SU-DHL-6 (cell line): Measurements from ENCODE around the gene RNF8.
"Not testable (repeated sequence)": the region's sequence is repeated elsewhere in the genome, so short reads cannot be mapped to it uniquely, and the experiment has no call there.

ENCODE experiments used
- H2AFZ ChIP-seq: fragments of 200-600 bp; sonication (generic); 2 replicates; pipeline ENCODE4 v1.6.1; 2014; ENCODE audit warnings: low read depth, mild to moderate bottlenecking, moderate library complexity, mixed read lengths, antibody characterized with exemption, low read length; ENCODE audit not compliant: severe bottlenecking
- H3F3A ChIP-seq: fragments of 200-600 bp; shearing (Covaris generic); 2 replicates; pipeline ENCODE4 v1.6.0; 2016; ENCODE audit warnings: antibody characterized with exemption, mild to moderate bottlenecking; ENCODE audit not compliant: insufficient read depth
- H3K27ac ChIP-seq: fragments of 200-600 bp; sonication (generic); 2 replicates; pipeline ENCODE4 v1.5.1; 2016; ENCODE audit warnings: low read depth, mild to moderate bottlenecking, low read length, moderate library complexity, mixed read lengths
- H3K27me3 ChIP-seq: fragments of 200-600 bp; sonication (generic), shearing (Covaris generic); 2 replicates; pipeline ENCODE4 v1.6.0; 2014; ENCODE audit warnings: mild to moderate bottlenecking, low read length
- H3K36me3 ChIP-seq: fragments of 200-600 bp; sonication (generic); 2 replicates; pipeline ENCODE4 v1.6.1; 2014; ENCODE audit warnings: mild to moderate bottlenecking, low read length, mixed read lengths
- H3K4me2 ChIP-seq: fragments of 300-600, 200-600 bp; shearing (Covaris generic), sonication (generic); 2 replicates; pipeline ENCODE4 v1.6.0; 2014; ENCODE audit warnings: low read length, low read depth, mild to moderate bottlenecking; ENCODE audit not compliant: poor library complexity, severe bottlenecking
- H3K4me3 ChIP-seq: fragments of 200-600 bp; sonication (generic); 2 replicates; pipeline ENCODE4 v1.5.1; 2014; ENCODE audit warnings: antibody characterized with exemption, low read length, mild to moderate bottlenecking, mixed read lengths; ENCODE audit not compliant: insufficient read depth, poor library complexity, severe bottlenecking
- H3K79me2 ChIP-seq: fragments of 200-600 bp; sonication (generic); 2 replicates; pipeline ENCODE4 v1.6.1; 2014; ENCODE audit warnings: mild to moderate bottlenecking, low read length, moderate library complexity; ENCODE audit not compliant: insufficient read depth
- H3K9ac ChIP-seq: fragments of 200-600 bp; sonication (generic); 2 replicates; pipeline ENCODE4 v1.7.0; 2014; ENCODE audit warnings: mild to moderate bottlenecking, low read length
- H3K9me2 ChIP-seq: fragments of 200-600 bp; sonication (generic); replicated peaks from 2 replicates; pipeline ENCODE4 v1.6.1; 2014; ENCODE audit warnings: low read length; ENCODE audit not compliant: insufficient read depth
- H3K9me3 ChIP-seq: fragments of 200-600 bp; sonication (generic); 2 replicates; pipeline ENCODE4 v1.6.1; 2014; ENCODE audit warnings: low read length, mixed read lengths; ENCODE audit not compliant: insufficient read depth
- H4K20me1 ChIP-seq: fragments of 200-600 bp; sonication (generic); 2 replicates; pipeline ENCODE4 v1.6.1; 2014; ENCODE audit warnings: low read depth, mild to moderate bottlenecking, antibody characterized with exemption, low read length, moderate library complexity, mixed read lengths
- EZH2phosphoT487 ChIP-seq: fragments of 200-600 bp; sonication (generic), shearing (Covaris generic); conservative IDR thresholded peaks from 2 replicates; pipeline ENCODE4 v1.6.1; 2018; ENCODE audit warnings: mild to moderate bottlenecking, antibody characterized with exemption, low read length, moderate library complexity, mixed read lengths
- TF ChIP-seq, protein P1 (sequence below): fragments of 200-600 bp; sonication (generic); IDR thresholded peaks from one replicate; pipeline ENCODE4 v1.5.1; 2017; ENCODE audit warnings: antibody characterized with exemption, mild to moderate bottlenecking, low read length, moderate library complexity; ENCODE audit not compliant: insufficient read depth, poor library complexity, severe bottlenecking

RNF8 gene

DNA sequence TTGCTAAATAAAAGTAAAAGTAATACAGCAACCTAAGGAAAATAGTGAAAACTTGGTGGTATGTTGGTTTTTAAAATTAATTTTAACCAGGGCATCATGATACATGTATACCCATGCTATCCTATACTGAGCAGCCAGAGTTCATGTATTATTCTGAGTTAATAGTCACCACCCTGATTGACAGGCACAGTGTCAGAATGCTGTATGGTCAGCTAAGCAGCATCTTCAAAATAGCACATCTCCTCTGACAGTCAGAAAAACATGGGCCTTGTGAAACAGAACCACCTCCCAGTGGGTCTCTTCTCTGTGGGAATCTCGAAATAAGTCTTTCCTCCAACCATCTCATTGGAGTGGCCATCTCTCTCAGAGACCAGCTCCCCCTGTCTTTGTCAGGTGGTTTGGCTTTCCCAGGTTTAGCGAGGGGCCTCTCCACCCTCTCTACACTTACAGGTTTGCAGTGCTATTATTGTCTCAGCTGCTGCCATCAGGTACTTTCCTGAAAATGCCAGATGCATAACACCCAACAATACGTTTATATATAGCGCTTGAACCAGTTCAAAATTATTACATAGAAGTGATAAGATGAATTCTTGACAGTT, 47.1 kb upstream of the RNF8 start:
- H3K9me2 ChIP-seq, result no peaks in the 10 kb centered on the region

DNA sequence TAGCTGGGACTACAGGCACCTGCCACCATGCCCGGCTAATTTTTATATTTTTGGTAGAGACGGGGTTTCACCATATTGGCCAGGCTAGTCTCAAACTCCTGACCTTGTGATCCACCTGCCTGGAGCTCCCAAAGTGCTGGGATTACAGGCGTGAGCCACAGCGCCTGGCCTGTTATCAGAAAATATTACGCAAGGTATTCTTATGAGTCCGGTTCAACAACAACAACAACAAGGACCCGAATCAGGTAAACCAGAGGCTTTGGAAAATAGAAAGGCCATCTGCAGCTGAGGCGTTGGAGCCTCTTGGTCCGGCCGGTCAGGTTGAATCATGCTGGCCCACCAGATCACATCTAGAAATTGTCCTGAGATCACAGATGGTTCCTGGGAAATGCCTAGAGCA, 46.3 kb upstream of the RNF8 start:
- not testable (repeated sequence) for H3K9ac ChIP-seq, H3K9me3 ChIP-seq, H4K20me1 ChIP-seq, H2AFZ ChIP-seq, H3K4me2 ChIP-seq, H3K9me2 ChIP-seq, H3K36me3 ChIP-seq, H3K27ac ChIP-seq, H3K4me3 ChIP-seq, H3K79me2 ChIP-seq, H3F3A ChIP-seq, H3K27me3 ChIP-seq

More for the DNA sequence above, 47.1 kb upstream of the RNF8 start:
- Histone ChIP-seq H3K4me3 (no peak overlapping the region), H3K4me2 (no peak overlapping the region), H3F3A (no peaks in the 10 kb centered on the region), H4K20me1 (no peaks in the 10 kb centered on the region), H2AFZ (no peak overlapping the region), H3K79me2 (no peaks in the 10 kb centered on the region), H3K36me3 (no peaks in the 10 kb centered on the region), H3K9me3 (no peaks in the 10 kb centered on the region), H3K27ac (no peak overlapping the region), H3K9ac (no peak overlapping the region), H3K27me3 (no peaks in the 10 kb centered on the region)
- TF ChIP-seq EZH2phosphoT487, result no peak

DNA sequence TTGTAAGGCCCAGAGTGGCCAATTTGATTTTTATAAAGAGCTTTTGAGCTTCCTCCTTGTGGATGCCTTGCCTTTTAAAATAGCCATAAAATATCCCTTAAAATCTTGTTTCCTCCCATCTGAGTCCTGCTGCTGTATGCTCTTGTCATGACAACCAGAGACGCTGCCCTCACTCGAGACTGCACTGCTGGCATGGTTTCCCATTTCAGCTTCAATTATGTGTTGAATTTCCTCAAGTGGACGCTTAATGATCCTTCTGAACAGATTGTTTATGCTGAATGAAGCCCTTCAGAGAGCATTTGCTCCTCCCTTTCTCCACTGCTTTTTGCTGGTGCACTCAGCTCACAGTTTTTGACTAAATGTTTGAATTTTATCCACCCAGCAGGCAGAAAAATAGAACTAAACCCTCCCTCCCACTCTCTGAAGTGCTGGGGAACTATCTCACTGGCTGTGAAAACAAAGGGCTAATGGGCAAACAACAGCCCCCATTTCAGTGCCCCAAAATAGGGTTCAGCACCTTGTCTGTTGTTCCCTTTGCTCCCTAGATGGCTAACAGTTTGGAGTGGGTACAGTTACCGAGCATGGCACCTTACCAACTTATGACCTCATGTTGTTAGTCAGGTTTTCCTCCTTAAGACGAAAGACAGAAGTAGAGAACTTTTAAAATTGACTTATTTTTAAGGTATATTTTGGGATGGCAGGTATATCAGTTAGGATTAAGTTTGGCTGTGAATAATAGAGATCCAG, 45.5 kb upstream of the RNF8 start:
- H3K27me3 ChIP-seq, result no peaks in the 10 kb centered on the region
- no peak for TF ChIP-seq EZH2phosphoT487
- TF ChIP-seq, protein P1, sequence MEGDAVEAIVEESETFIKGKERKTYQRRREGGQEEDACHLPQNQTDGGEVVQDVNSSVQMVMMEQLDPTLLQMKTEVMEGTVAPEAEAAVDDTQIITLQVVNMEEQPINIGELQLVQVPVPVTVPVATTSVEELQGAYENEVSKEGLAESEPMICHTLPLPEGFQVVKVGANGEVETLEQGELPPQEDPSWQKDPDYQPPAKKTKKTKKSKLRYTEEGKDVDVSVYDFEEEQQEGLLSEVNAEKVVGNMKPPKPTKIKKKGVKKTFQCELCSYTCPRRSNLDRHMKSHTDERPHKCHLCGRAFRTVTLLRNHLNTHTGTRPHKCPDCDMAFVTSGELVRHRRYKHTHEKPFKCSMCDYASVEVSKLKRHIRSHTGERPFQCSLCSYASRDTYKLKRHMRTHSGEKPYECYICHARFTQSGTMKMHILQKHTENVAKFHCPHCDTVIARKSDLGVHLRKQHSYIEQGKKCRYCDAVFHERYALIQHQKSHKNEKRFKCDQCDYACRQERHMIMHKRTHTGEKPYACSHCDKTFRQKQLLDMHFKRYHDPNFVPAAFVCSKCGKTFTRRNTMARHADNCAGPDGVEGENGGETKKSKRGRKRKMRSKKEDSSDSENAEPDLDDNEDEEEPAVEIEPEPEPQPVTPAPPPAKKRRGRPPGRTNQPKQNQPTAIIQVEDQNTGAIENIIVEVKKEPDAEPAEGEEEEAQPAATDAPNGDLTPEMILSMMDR, result no peak
- H3K27ac ChIP-seq, result no peak overlapping the region
- H3K9me3 ChIP-seq, result no peaks in the 10 kb centered on the region
- no peaks in the 10 kb centered on the region for H3K36me3 ChIP-seq
- H2AFZ ChIP-seq, result no peak overlapping the region
- no peak overlapping the region for H3K4me2 ChIP-seq
- H3K9ac ChIP-seq, result no peak overlapping the region
- H3F3A ChIP-seq, result no peaks in the 10 kb centered on the region
- H3K79me2 ChIP-seq, result no peaks in the 10 kb centered on the region
- H3K4me3 ChIP-seq, result no peak overlapping the region
- H3K9me2 ChIP-seq, result no peaks in the 10 kb centered on the region
- H4K20me1 ChIP-seq, result no peaks in the 10 kb centered on the region

DNA sequence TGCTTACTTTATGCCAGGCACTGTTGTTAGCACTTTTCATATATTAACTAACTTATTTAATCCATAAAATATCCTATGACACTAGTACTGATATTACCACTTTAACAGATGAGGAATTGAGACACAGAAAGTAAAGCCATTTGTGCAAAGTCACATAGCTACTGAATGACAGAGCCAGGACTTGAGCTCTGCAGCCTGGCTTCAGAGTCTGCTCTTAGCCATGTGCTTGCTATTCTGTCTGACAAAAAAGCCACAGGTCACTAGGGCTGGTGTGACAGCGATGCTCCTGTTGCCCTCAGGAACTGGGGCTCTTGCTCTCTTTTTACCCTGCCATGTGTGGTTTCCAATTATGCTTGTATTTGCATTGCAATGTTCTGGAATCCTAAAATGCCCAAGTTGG, 44.7 kb upstream of the RNF8 start:
- no peaks in the 10 kb centered on the region for H3K9me2 ChIP-seq
- H3K27ac ChIP-seq, result no peak overlapping the region
- no peaks in the 10 kb centered on the region for H3K36me3 ChIP-seq
- H3K9ac ChIP-seq, result no peak overlapping the region
- no peak overlapping the region for H2AFZ ChIP-seq
- TF ChIP-seq, protein P1, result no peak
- no peak for TF ChIP-seq EZH2phosphoT487
- H4K20me1 ChIP-seq, result no peaks in the 10 kb centered on the region
- no peaks in the 10 kb centered on the region for H3K9me3 ChIP-seq
- no peak overlapping the region for H3K4me2 ChIP-seq
- H3K4me3 ChIP-seq, result no peak overlapping the region
- no peaks in the 10 kb centered on the region for H3K27me3 ChIP-seq
- no peaks in the 10 kb centered on the region for H3K79me2 ChIP-seq
- no peaks in the 10 kb centered on the region for H3F3A ChIP-seq
